Placental pericyte (primary cell): ENCODE results near the gene SPIN3. TPM values are rescaled to one million over a fixed set of nuclear protein-coding genes. Genes with fewer than 3 reads are reported as not detected.

Source experiments
- total RNA-seq: library from RNA; depleted of rRNA; stranded (reverse); fragments of >200 nt; gene quantifications from 2 replicates; pipeline ENCODE4 v1.2.3, GENCODE V29; 2012

The SPIN3 gene
- total RNA-seq, result 5.0 and 5.4 TPM in 2 replicates

DNA sequence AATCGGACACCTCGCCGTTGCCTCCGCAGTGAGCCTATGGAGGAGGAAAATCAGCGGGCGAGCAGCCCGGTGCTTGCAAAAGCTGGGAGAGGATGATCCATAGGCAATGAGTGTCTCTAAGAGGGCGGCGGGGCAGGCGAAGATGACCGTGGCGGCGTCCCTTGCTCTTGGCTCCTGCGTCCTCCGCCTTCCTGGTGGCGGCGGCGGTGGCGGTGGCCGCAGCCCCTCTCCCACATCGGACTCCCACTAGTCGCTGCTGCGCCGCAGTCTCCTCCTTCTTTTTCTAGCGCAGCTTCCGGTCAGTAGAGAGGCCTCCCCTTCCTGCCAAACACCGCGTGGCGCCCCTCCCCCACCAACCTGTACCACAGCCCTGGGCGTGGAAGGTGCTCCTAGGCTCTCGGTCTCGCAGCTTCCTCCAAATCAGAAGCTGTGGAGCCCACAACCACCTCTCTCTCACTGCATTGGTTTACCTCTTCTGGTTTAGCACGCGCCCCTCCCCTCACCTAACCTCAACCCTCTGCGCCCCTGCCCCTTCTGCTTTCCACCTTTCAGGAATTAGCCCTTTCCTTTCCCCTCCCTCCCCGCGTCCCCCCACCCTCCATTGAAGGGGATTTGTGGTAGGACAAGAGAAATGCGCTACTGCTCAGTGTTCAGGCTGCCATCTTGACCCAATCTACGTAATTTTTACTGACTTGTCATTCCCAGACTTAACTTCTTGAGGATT, at the start of gene SPIN3:
Gene SPIN3 (minus strand): TSS at position 271 of the 724 bp plus-strand sequence. CDS start 594 bp downstream, outside the sequence.

Other genes starting within 250 kb of the SPIN3 start
- 5.9 and 9.6 TPM in 2 replicates for gene SPIN2B, start 126.0 kb upstream of the SPIN3 start, total RNA-seq
- 0.22 and 0.57 TPM in 2 replicates for gene SPIN2A, start 141.9 kb upstream of the SPIN3 start, total RNA-seq